Measurements from ENCODE around the gene PAX6. TPM values are rescaled to one million over a fixed set of nuclear protein-coding genes. Genes with fewer than 3 reads are reported as not detected.

The PAX6 gene
- total RNA-seq, 1 donor from 2014 or later: 18.9 TPM

- no peak for DNase-seq (ENCODE audit: extremely low spot score, unreplicated experiment)
- H3K4me3 Mint-ChIP-seq: no peak overlapping the region
- TF ChIP-seq, protein P1, sequence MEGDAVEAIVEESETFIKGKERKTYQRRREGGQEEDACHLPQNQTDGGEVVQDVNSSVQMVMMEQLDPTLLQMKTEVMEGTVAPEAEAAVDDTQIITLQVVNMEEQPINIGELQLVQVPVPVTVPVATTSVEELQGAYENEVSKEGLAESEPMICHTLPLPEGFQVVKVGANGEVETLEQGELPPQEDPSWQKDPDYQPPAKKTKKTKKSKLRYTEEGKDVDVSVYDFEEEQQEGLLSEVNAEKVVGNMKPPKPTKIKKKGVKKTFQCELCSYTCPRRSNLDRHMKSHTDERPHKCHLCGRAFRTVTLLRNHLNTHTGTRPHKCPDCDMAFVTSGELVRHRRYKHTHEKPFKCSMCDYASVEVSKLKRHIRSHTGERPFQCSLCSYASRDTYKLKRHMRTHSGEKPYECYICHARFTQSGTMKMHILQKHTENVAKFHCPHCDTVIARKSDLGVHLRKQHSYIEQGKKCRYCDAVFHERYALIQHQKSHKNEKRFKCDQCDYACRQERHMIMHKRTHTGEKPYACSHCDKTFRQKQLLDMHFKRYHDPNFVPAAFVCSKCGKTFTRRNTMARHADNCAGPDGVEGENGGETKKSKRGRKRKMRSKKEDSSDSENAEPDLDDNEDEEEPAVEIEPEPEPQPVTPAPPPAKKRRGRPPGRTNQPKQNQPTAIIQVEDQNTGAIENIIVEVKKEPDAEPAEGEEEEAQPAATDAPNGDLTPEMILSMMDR (conservative IDR thresholded peaks at IDR 0.05): no peak
- H3K27me3 Mint-ChIP-seq: peaks cover 96% of the 10 kb centered on the region
- peaks cover 5% of the 10 kb centered on the region for H3K4me1 Mint-ChIP-seq (ENCODE audit: unreplicated experiment)
- no peak overlapping the region for H3K27ac Mint-ChIP-seq
- H3K36me3 Mint-ChIP-seq: no peaks in the 10 kb centered on the region
- H3K9me3 Mint-ChIP-seq: no peaks in the 10 kb centered on the region
These were observed 10.6 kb upstream of the PAX6 start for GRCh38 chr11:31821766-31822165.

DNA sequence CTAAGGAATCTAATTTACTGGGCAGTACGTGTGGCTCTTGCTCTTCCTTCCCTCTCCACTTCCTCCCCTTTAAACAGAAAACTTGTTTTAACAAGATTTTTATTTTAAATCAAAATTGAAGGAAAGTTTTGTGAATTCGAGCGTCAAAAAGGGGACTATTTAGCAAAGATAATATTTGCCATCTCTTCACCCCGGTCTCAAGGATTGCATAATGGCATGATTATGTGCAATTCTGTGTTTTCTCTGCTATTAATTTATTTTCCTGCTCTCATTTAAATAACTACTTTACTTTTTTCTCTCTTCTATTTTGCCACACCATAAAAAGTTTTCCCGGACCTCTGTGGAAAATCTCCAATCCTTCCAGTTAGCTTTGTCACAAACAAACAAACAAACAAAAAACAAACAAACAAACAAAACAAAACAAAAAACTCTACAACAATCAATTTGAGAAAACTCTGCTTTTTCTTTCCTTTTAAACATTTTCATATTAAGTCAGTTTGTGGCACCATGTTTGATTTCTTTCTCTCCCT is 10.2 kb upstream of the PAX6 start:
- no peaks in the 10 kb centered on the region for H3K9me3 Mint-ChIP-seq
- no peak for DNase-seq (ENCODE audit: extremely low spot score, unreplicated experiment)
- peaks cover 94% of the 10 kb centered on the region for H3K27me3 Mint-ChIP-seq
- H3K4me1 Mint-ChIP-seq (ENCODE audit: unreplicated experiment): peaks cover 2% of the 10 kb centered on the region
- H3K27ac Mint-ChIP-seq: no peak overlapping the region
- no peaks in the 10 kb centered on the region for H3K36me3 Mint-ChIP-seq
- TF ChIP-seq, protein P1 (conservative IDR thresholded peaks at IDR 0.05): no peak
- H3K4me3 Mint-ChIP-seq: no peak overlapping the region

DNA sequence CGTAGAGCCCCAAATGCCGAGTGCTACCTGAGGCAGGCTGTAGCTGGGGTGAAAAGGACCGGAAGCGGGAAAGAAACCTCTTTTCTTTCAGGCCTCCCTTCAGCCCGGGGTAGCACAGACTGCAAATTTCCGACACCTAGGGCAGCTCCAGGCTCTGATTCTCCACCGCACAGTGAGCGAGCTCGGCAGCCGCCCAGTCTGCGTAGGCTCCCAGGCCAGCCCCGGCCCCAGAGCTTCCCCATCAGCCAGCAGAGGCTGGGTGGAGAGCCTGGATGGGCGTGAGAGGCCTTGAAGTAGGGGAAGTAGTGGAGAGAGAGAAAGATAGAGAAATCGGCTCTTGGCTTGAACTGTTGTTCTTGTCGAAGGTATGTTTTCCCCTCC is 9.3 kb upstream of the PAX6 start:
- Mint-ChIP-seq H3K27ac (no peak overlapping the region), H3K9me3 (no peaks in the 10 kb centered on the region), H3K4me1 (ENCODE audit: unreplicated experiment) (peaks cover 4% of the 10 kb centered on the region), H3K27me3 (peaks cover 95% of the 10 kb centered on the region), H3K4me3 (no peak overlapping the region), H3K36me3 (no peaks in the 10 kb centered on the region)
- TF ChIP-seq, protein P1 (conservative IDR thresholded peaks at IDR 0.05): no peak
- DNase-seq (ENCODE audit: extremely low spot score, unreplicated experiment): no peak

GRCh38 chr11:31819621-31820437 is 8.7 kb upstream of the PAX6 start:
- H3K27me3 Mint-ChIP-seq: peaks cover 95% of the 10 kb centered on the region
- H3K36me3 Mint-ChIP-seq: no peaks in the 10 kb centered on the region
- H3K4me1 Mint-ChIP-seq (ENCODE audit: unreplicated experiment): peaks cover 4% of the 10 kb centered on the region
- H3K9me3 Mint-ChIP-seq: no peaks in the 10 kb centered on the region
- no peak for DNase-seq (ENCODE audit: extremely low spot score, unreplicated experiment)
- no peak overlapping the region for H3K27ac Mint-ChIP-seq
- TF ChIP-seq, protein P1 (conservative IDR thresholded peaks at IDR 0.05): no peak
- H3K4me3 Mint-ChIP-seq: peak overlapping the region; percentile 49

GRCh38 chr11:31818874-31819331 is 7.8 kb upstream of the PAX6 start:
- peaks cover 4% of the 10 kb centered on the region for H3K4me1 Mint-ChIP-seq (ENCODE audit: unreplicated experiment)
- peaks cover 93% of the 10 kb centered on the region for H3K27me3 Mint-ChIP-seq
- no peak overlapping the region for H3K27ac Mint-ChIP-seq
- no peak for DNase-seq (ENCODE audit: extremely low spot score, unreplicated experiment)
- TF ChIP-seq, protein P1 (conservative IDR thresholded peaks at IDR 0.05): no peak
- H3K9me3 Mint-ChIP-seq: no peaks in the 10 kb centered on the region
- peak overlapping the region; percentile 74 for H3K4me3 Mint-ChIP-seq
- no peaks in the 10 kb centered on the region for H3K36me3 Mint-ChIP-seq

Measured in type B pancreatic cell (in vitro differentiated cells).